ENCODE measurements around the gene KAT6B. TPM values are rescaled to one million over a fixed set of nuclear protein-coding genes. Genes with fewer than 3 reads are reported as not detected.

The KAT6B gene
- total and polyA plus RNA-seq, 2 of the 8 experiments (the other 6 are each of a cell fraction or from before 2014, with no cell fraction given): 7.3 to 30.8 TPM

DNA sequence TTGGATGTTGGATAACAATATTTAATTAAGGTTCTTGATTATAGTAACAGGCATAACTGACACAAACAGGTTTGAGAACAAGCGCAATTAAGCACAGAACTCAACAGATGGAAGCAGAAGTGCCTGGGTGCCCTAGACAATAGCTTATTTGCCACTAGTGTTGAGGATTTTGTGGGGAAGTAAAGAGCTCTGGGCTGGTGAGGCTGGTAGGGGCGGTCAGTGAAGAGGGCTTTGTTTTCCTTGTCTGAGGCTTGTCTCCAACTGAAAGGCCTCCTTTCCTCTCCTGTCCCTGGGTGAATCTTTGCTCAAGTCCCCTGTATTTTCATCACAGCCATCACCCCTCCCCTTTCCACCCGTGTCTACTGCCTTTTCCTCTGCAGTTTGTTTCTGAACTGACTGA lies 104.6 kb downstream of the KAT6B start:
- H2AFZ ChIP-seq (ENCODE audit: low read length): no peak overlapping the region
- FAIRE-seq (no peak), DNase-seq (ENCODE audit: low read depth in 1 of 2, low spot score in 2 of 2) (no peak)
- H3K4me1 ChIP-seq (replicated peaks in 1 of 4; ENCODE audit: control insufficient read depth in 3 of 4, insufficient read depth in 4 of 4, low read length in 3 of 4): peaks cover 0 to 3% (median 0%) of the 10 kb centered on the region in 4 experiments; a peak in 1 of 7 replicates
- no peak overlapping the region for H3K4me3 ChIP-seq (ENCODE audit: extremely low read depth in 1 of 4, insufficient read depth in 2 of 4, low read depth in 3 of 4, low read length in 4 of 4)
- no peak overlapping the region for H4K91ac ChIP-seq (replicated peaks; ENCODE audit: insufficient read length, low read length)
- H3K23me2 ChIP-seq (ENCODE audit: low read depth, low read length): no peaks in the 10 kb centered on the region
- H2BK120ac ChIP-seq (replicated peaks; ENCODE audit: low read depth, low read length): no peak overlapping the region
- no peaks in the 10 kb centered on the region for H4K20me1 ChIP-seq (replicated peaks in 1 of 2; ENCODE audit: control insufficient read depth in 1 of 2, insufficient read depth in 2 of 2, low read length in 2 of 2)
- H3K23ac ChIP-seq (ENCODE audit: insufficient read length): no peak overlapping the region
- POLR2A ChIA-PET (ENCODE audit: partially characterized antibody): no interaction called here
- H3K79me1 ChIP-seq (ENCODE audit: low read depth, low read length): peaks cover 4% of the 10 kb centered on the region; the same call in 1 of the 2 replicates
- H3K14ac ChIP-seq (ENCODE audit: insufficient read length): no peak overlapping the region
- H3K56ac ChIP-seq (replicated peaks; ENCODE audit: insufficient read length, low read depth, low read length): no peak overlapping the region
- H3K9ac ChIP-seq (replicated peaks in 1 of 4; ENCODE audit: extremely low read depth in 1 of 4, low read depth in 3 of 4, low read length in 3 of 4): no peak overlapping the region
- no peak overlapping the region for H4K8ac ChIP-seq (ENCODE audit: extremely low read depth, insufficient read depth, low read length)
- H4K5ac ChIP-seq (ENCODE audit: insufficient read length, low read depth, low read length): no peak overlapping the region
- H3K36me3 ChIP-seq (ENCODE audit: control insufficient read depth in 2 of 4, insufficient read depth in 4 of 4, low read length in 3 of 4): no peaks in the 10 kb centered on the region
- H3K27me3 ChIP-seq (replicated peaks in 1 of 4; ENCODE audit: control insufficient read depth in 3 of 4, extremely low read depth in 1 of 4, insufficient read depth in 3 of 4, low read length in 3 of 4): no peaks in the 10 kb centered on the region
- no peak overlapping the region for H3K18ac ChIP-seq (ENCODE audit: extremely low read depth, low read length)
- H3K9me3 ChIP-seq (ENCODE audit: insufficient read depth in 2 of 2, low read depth in 1 of 2, low read length in 1 of 2): no peaks in the 10 kb centered on the region
- H3K79me2 ChIP-seq (ENCODE audit: control insufficient read depth in 1 of 2, insufficient read depth in 2 of 2, low read length in 2 of 2): peaks cover 0 to 15% of the 10 kb centered on the region in 2 experiments; a peak in 1 of 4 replicates
- no peak overlapping the region for H3K4ac ChIP-seq (replicated peaks; ENCODE audit: insufficient read length, low read depth, low read length)
- no peak overlapping the region for H2BK5ac ChIP-seq (ENCODE audit: low read depth, low read length)
- CTCF ChIA-PET (ENCODE audit: partially characterized antibody): interaction anchor here (1.5 kb wide), 1 partner anchor 10 kb away, joined by 4 read pairs; no protein-coding TSS in a partner anchor
- WGBS, 2 experiments (ENCODE audit: extremely low coverage in 1 of 2, insufficient coverage in 1 of 2, insufficient read length in 1 of 2, insufficient replicate concordance in 2 of 2, low coverage in 1 of 2, low lambda C conversion rate in 2 of 2, missing lambda C conversion rate in 1 of 2): 80% methylated on average over 3 of the region's 3 CpGs; no CpG with 5 or more reads in 1 of the 2 experiments
- no peak overlapping the region for H2BK15ac ChIP-seq (ENCODE audit: low read length)
- H2BK12ac ChIP-seq (ENCODE audit: low read depth, low read length): no peak overlapping the region
- H2BK20ac ChIP-seq (ENCODE audit: low read length): no peak overlapping the region
- no peak overlapping the region for H3K27ac ChIP-seq (ENCODE audit: low read depth, low read length)
- no peak overlapping the region for H2AK5ac ChIP-seq (ENCODE audit: low read depth, low read length)
- no peak overlapping the region for H3K4me2 ChIP-seq (ENCODE audit: insufficient read depth in 1 of 2, low read depth in 2 of 2, low read length in 2 of 2)
- TF ChIP-seq RFX5 (IDR thresholded peaks at IDR 0.05; ENCODE audit: borderline replicate concordance, low read depth, low read length) (no peak), BCL11A (IDR thresholded peaks at IDR 0.05; ENCODE audit: low read depth in 2 of 2, low read length in 2 of 2) (no peak), CHD1 (IDR thresholded peaks at IDR 0.05; ENCODE audit: low read depth, low read length) (no peak), SRF (IDR thresholded peaks at IDR 0.05; ENCODE audit: low read depth, low read length) (no peak), EP300 (IDR thresholded peaks at IDR 0.05; ENCODE audit: borderline replicate concordance in 1 of 2, low read depth in 2 of 2, low read length in 2 of 2) (no peak), TBP (IDR thresholded peaks at IDR 0.05; ENCODE audit: low read depth, low read length) (no peak), SP4 (IDR thresholded peaks at IDR 0.05; ENCODE audit: low read length) (no peak), YY1 (IDR thresholded peaks at IDR 0.05; ENCODE audit: low read depth, low read length) (no peak), SP1 (IDR thresholded peaks at IDR 0.05; ENCODE audit: low read depth, low read length) (no peak), RBBP5 (IDR thresholded peaks at IDR 0.05; ENCODE audit: borderline replicate concordance, low read depth, low read length) (no peak), CTBP2 (IDR thresholded peaks at IDR 0.05; ENCODE audit: borderline replicate concordance, insufficient read depth, insufficient read length, low read length) (no peak), KDM5A (IDR thresholded peaks at IDR 0.05; ENCODE audit: low read length) (no peak), NRF1 (IDR thresholded peaks at IDR 0.05; ENCODE audit: low read depth, low read length) (no peak), MAX (IDR thresholded peaks at IDR 0.05) (no peak), EGR1 (IDR thresholded peaks at IDR 0.05; ENCODE audit: borderline replicate concordance, low read depth, low read length) (no peak)

Data from H1 (cell line).